OCI-LY3 (cell line): Measurements from ENCODE around the gene DAB1.

Source experiments
- H2AFZ ChIP-seq: fragments of 200-600, 300-600 bp; shearing (Covaris generic); 2 replicates; pipeline ENCODE4 v1.6.0; 2014; ENCODE audit warnings: antibody characterized with exemption, low read depth, low read length
- H3K27ac ChIP-seq: fragments of 200-600, 300-600 bp; sonication (generic); 2 replicates; pipeline ENCODE4 v1.5.1; 2014; ENCODE audit warnings: mild to moderate bottlenecking, low read length, moderate library complexity, mixed read lengths
- H3K27me3 ChIP-seq: fragments of 200-600, 300-600 bp; sonication (generic); 2 replicates; pipeline ENCODE4 v1.6.1; 2014; ENCODE audit warnings: low read depth, low read length, mixed read lengths
- H3K36me3 ChIP-seq: fragments of 200-600, 300-600 bp; sonication (generic); replicated peaks from 2 replicates; pipeline ENCODE3; 2014; ENCODE audit warnings: low read depth, low read length, mixed read lengths
- H3K4me1 ChIP-seq: fragments of 300-600, 200-600 bp; sonication (generic); 2 replicates; pipeline ENCODE4 v1.6.1; 2014; ENCODE audit warnings: low read length, mixed read lengths
- H3K4me2 ChIP-seq: fragments of 200-600, 300-600 bp; sonication (generic); 2 replicates; pipeline ENCODE4 v1.6.1; 2014; ENCODE audit warnings: low read length, mixed read lengths
- H3K4me3 ChIP-seq: fragments of 300-600, 200-600 bp; sonication (generic); 2 replicates; pipeline ENCODE4 v1.5.1; 2014; ENCODE audit warnings: antibody characterized with exemption, mild to moderate bottlenecking, low read length, moderate library complexity
- H3K79me2 ChIP-seq: fragments of 300-600, 200-600 bp; shearing (Covaris generic); 2 replicates; pipeline ENCODE4 v1.6.1; 2014; ENCODE audit warnings: mild to moderate bottlenecking, low read length, mixed read lengths
- H3K9ac ChIP-seq: fragments of 300-600, 200-600 bp; shearing (Covaris generic); 2 replicates; pipeline ENCODE4 v1.6.0; 2014; ENCODE audit warnings: mild to moderate bottlenecking, low read length, moderate library complexity
- H3K9me3 ChIP-seq: fragments of 200-600, 300-600 bp; shearing (Covaris generic); 2 replicates; pipeline ENCODE4 v1.6.1; 2014; ENCODE audit warnings: low read length, mixed read lengths; ENCODE audit not compliant: insufficient read depth
- H4K20me1 ChIP-seq: fragments of 200-600, 300-600 bp; sonication (generic); 2 replicates; pipeline ENCODE4 v1.6.1; 2016; ENCODE audit warnings: low read length, mixed read lengths; ENCODE audit not compliant: insufficient read depth
- CTCF ChIP-seq: fragments of 200-600, 300-600 bp; sonication (generic); IDR thresholded peaks from 2 replicates; pipeline ENCODE4 v1.5.1; 2014; ENCODE audit warnings: antibody characterized with exemption, low read length, low read depth
- EZH2phosphoT487 ChIP-seq: fragments of 200-600 bp; shearing (Covaris generic); IDR thresholded peaks from 2 replicates; pipeline ENCODE4 v1.6.1; 2018; ENCODE audit warnings: antibody characterized with exemption, mixed run types, low read depth

DAB1 gene

DNA sequence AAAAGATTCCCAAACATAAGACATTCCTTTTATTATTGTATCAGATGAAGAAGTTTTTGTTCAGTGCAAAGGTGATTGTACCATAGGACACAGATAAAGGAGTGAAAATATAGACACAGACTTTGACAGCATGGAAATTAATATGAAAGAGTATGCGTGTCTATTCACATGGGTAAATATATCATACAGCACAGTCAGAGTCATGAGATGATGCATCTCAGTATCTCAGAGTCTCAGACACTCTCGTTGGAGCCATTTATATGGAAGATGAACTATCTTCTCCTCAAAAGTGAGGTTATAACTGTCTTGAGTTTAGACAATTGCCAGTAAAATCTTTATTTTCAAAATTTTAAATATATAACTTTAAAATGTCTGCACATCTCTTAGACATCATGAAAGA is 299.7 kb downstream of the DAB1 start:
- Histone ChIP-seq H2AFZ (no peak overlapping the region), H3K27me3 (peaks cover 5% of the 10 kb centered on the region; the same call in 1 of the 2 replicates), H3K27ac (no peak overlapping the region), H4K20me1 (no peaks in the 10 kb centered on the region), H3K36me3 (no peaks in the 10 kb centered on the region), H3K9me3 (no peaks in the 10 kb centered on the region), H3K4me3 (no peak overlapping the region), H3K4me1 (peaks cover 15% of the 10 kb centered on the region), H3K79me2 (no peaks in the 10 kb centered on the region), H3K4me2 (no peak overlapping the region), H3K9ac (no peak overlapping the region)
- TF ChIP-seq EZH2phosphoT487, result no peak
- TF ChIP-seq CTCF, result no peak

DNA sequence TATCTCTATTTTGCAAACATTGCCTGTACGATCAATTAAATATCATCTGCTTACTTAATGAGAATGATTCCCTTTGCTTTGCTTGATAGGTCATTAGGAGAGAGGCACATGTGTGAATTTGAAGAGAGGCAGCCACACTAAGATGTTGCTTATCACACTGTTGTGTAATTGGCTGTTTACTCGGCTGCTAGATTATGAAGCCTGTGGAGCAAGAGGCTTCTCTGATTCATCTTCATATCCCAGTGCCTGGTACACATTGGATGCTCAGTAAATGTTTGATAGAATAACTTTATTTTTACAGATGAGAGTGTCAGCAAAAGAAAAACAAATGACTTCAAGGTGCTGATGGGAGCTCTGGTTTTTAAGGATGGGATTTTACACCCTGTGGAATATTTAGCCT is 301.8 kb downstream of the DAB1 start:
- Histone ChIP-seq H3K4me3 (no peak overlapping the region), H3K79me2 (no peaks in the 10 kb centered on the region), H3K27ac (no peak overlapping the region), H4K20me1 (no peaks in the 10 kb centered on the region), H3K27me3 (peaks cover 5% of the 10 kb centered on the region; the same call in 1 of the 2 replicates), H3K9me3 (no peaks in the 10 kb centered on the region), H3K4me2 (no peak overlapping the region), H3K36me3 (no peaks in the 10 kb centered on the region), H3K9ac (no peak overlapping the region), H3K4me1 (peaks cover 15% of the 10 kb centered on the region), H2AFZ (no peak overlapping the region)
- TF ChIP-seq CTCF, result no peak

- TF ChIP-seq CTCF (no peak), EZH2phosphoT487 (no peak)
- Histone ChIP-seq H3K79me2 (no peaks in the 10 kb centered on the region), H3K4me3 (no peak overlapping the region), H4K20me1 (no peaks in the 10 kb centered on the region), H2AFZ (no peak overlapping the region), H3K9me3 (no peaks in the 10 kb centered on the region), H3K27me3 (no peaks in the 10 kb centered on the region), H3K36me3 (no peaks in the 10 kb centered on the region), H3K4me1 (peaks cover 1% of the 10 kb centered on the region; the same call in 1 of the 2 replicates), H3K4me2 (no peak overlapping the region), H3K27ac (no peak overlapping the region), H3K9ac (no peak overlapping the region)
Observed at GRCh38 chr1:57118948-57119603, 304.8 kb downstream of the DAB1 start.

GRCh38 chr1:57117753-57118152 is 306.1 kb downstream of the DAB1 start:
- Histone ChIP-seq H3K9me3 (no peaks in the 10 kb centered on the region), H3K4me3 (no peak overlapping the region), H2AFZ (no peak overlapping the region), H3K4me2 (no peak overlapping the region), H3K79me2 (no peaks in the 10 kb centered on the region), H3K9ac (no peak overlapping the region), H3K27me3 (no peaks in the 10 kb centered on the region), H3K27ac (no peak overlapping the region), H3K36me3 (no peaks in the 10 kb centered on the region), H3K4me1 (no peaks in the 10 kb centered on the region), H4K20me1 (no peaks in the 10 kb centered on the region)
- TF ChIP-seq EZH2phosphoT487 (no peak), CTCF (no peak)
